ENCODE results near the gene CAPS2.

GRCh38 chr12:75308279-75308678 lies 21.8 kb downstream of the CAPS2 start:
- TF ChIP-seq CTCF (IDR thresholded peaks at IDR 0.05) (no peak), POLR2AphosphoS5 (IDR thresholded peaks at IDR 0.05) (no peak), POLR2A (IDR thresholded peaks at IDR 0.05) (no peak)

All from stomach (tissue), 4 donors.